GM12878 (cell line): ENCODE results near the gene KCNQ1.

Source experiments
- CEBPB ChIP-seq, 2 experiments: fragments of 150-350 bp in 1 of 2; IDR thresholded peaks; 2 replicates each; pipeline ENCODE4 v1.6.1; 2012 to 2014; ENCODE audit warnings: low read depth in 2 of 2, low read length in 2 of 2, borderline replicate concordance in 1 of 2, inconsistent platforms in 1 of 2
- EP300 ChIP-seq, 2 experiments: fragments of 150-350 bp in 1 of 2; IDR thresholded peaks; 2 replicates each; pipeline ENCODE4 v1.6.1; 2011 to 2012; ENCODE audit warnings: low read depth in 2 of 2, low read length in 2 of 2, borderline replicate concordance in 1 of 2, improper control_type of control experiment in 1 of 2, inconsistent platforms in 1 of 2; ENCODE audit not compliant: control insufficient read depth in 1 of 2
- HDAC2 ChIP-seq: fragments of 200-600 bp; sonication (generic); IDR thresholded peaks from 2 replicates; pipeline ENCODE4 v1.6.1; 2017
- POLR2A ChIP-seq: IDR thresholded peaks from 2 replicates; pipeline ENCODE4 v1.6.1; 2011; ENCODE audit warnings: low read depth, mild to moderate bottlenecking, low read length
- ZNF274 ChIP-seq: IDR thresholded peaks from one replicate; pipeline ENCODE4 v1.8.0; 2011; ENCODE audit not compliant: insufficient read length, insufficient read depth
- TF ChIP-seq, protein P1 (sequence below), 3 experiments: IDR thresholded peaks in 2 of 3; conservative IDR thresholded peaks in 1 of 3; 2 replicates each; pipeline ENCODE4 v1.5.1; 2011; ENCODE audit warnings: low read depth in 3 of 3, low read length in 3 of 3, mild to moderate bottlenecking in 3 of 3, control low read depth in 2 of 3, moderate library complexity in 2 of 3, inconsistent platforms in 1 of 3, mixed read lengths in 1 of 3; ENCODE audit not compliant: control insufficient read depth in 2 of 3, insufficient read depth in 1 of 3; ENCODE audit errors: extremely low read depth in 1 of 3

DNA sequence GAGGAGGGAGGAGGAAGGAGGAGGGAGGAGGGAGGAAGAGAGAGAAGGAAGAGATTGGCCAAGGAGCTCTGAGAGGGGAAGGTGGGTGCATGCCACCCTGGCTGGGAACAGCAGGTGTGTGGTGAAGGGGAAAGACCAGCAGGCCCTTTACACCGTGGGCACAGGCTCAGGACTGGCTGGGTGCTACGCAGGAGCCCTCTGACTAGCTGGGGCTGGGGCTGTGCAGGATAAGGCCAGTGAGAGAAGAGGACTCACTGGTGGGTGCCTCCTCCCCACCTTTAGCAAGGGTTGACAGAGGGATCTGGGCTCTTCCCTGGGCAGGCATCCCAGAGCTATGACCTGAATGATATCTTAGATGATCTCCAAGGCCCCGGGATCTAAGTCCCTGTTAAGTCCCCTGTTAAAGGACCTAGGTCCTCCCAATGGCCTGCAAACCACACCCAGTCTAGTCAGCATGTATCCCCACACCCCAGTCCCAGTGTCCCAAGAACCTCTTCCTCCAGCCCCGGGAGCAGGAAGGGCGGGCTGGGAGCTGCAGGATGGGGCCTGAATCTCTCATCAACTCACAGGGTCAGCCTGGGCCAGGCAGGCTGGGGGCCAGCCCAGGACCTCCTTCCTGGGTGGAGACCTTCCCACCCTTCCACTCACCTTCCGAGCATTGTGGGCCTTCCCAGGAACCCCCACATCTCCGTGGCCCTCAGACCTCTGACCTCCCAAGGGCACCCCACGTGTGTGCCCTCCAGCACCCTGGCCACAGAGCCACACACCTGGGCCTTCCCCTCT lies 385.4 kb downstream of the KCNQ1 start:
- no peak for TF ChIP-seq HDAC2
- no peak for TF ChIP-seq POLR2A
- TF ChIP-seq, protein P1, sequence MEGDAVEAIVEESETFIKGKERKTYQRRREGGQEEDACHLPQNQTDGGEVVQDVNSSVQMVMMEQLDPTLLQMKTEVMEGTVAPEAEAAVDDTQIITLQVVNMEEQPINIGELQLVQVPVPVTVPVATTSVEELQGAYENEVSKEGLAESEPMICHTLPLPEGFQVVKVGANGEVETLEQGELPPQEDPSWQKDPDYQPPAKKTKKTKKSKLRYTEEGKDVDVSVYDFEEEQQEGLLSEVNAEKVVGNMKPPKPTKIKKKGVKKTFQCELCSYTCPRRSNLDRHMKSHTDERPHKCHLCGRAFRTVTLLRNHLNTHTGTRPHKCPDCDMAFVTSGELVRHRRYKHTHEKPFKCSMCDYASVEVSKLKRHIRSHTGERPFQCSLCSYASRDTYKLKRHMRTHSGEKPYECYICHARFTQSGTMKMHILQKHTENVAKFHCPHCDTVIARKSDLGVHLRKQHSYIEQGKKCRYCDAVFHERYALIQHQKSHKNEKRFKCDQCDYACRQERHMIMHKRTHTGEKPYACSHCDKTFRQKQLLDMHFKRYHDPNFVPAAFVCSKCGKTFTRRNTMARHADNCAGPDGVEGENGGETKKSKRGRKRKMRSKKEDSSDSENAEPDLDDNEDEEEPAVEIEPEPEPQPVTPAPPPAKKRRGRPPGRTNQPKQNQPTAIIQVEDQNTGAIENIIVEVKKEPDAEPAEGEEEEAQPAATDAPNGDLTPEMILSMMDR (IDR thresholded peaks at IDR 0.05 in 2 of 3, conservative IDR thresholded peaks at IDR 0.05 in 1 of 3; ENCODE audit: control insufficient read depth in 2 of 3, extremely low read depth in 1 of 3, insufficient read depth in 1 of 3, low read depth in 3 of 3, low read length in 3 of 3) = no peak
- TF ChIP-seq ZNF274 = no peak
- no peak for TF ChIP-seq EP300 (IDR thresholded peaks at IDR 0.05; ENCODE audit: borderline replicate concordance in 1 of 2, control insufficient read depth in 1 of 2, low read depth in 2 of 2, low read length in 2 of 2)
- TF ChIP-seq CEBPB (IDR thresholded peaks at IDR 0.05; ENCODE audit: borderline replicate concordance in 1 of 2, low read depth in 2 of 2, low read length in 2 of 2) = no peak
